Osteocyte (in vitro differentiated cells): ENCODE data around the gene SNCB. TPM values are rescaled to one million over a fixed set of nuclear protein-coding genes. Genes with fewer than 3 reads are reported as not detected.
A peak's percentile ranks its signal among the peaks of the same experiment; 100 is the strongest.

Experiments
- DNase-seq: peaks from one replicate; pipeline ENCODE4 v3.0.0; 2021; ENCODE audit warnings: mixed read lengths; ENCODE audit not compliant: unreplicated experiment; ENCODE audit errors: extremely low spot score
- H3K27ac Mint-ChIP-seq: one replicate; pipeline ENCODE4 v1.8.0; 2021; ENCODE audit warnings: mild to moderate bottlenecking, mixed read lengths; ENCODE audit not compliant: unreplicated experiment
- H3K27me3 Mint-ChIP-seq: one replicate; pipeline ENCODE4 v1.8.0; 2021; ENCODE audit warnings: mixed read lengths; ENCODE audit not compliant: unreplicated experiment
- H3K36me3 Mint-ChIP-seq: one replicate; pipeline ENCODE4 v1.8.0; 2021; ENCODE audit warnings: mixed read lengths; ENCODE audit not compliant: unreplicated experiment
- H3K4me1 Mint-ChIP-seq: one replicate; pipeline ENCODE4 v1.8.0; 2021; ENCODE audit warnings: mixed read lengths; ENCODE audit not compliant: unreplicated experiment
- H3K4me3 Mint-ChIP-seq: one replicate; pipeline ENCODE4 v1.8.0; 2021; ENCODE audit warnings: mild to moderate bottlenecking, moderate library complexity, mixed read lengths; ENCODE audit not compliant: unreplicated experiment
- H3K9me3 Mint-ChIP-seq: one replicate; pipeline ENCODE4 v1.8.0; 2021; ENCODE audit warnings: mixed read lengths; ENCODE audit not compliant: unreplicated experiment
- long read RNA-seq: library from polyadenylated mRNA; unstranded; transcript quantifications from one replicate; pipeline ENCODE4 v2.0.0, GENCODE V29; 2021
- total RNA-seq: library from RNA; stranded (reverse); gene quantifications from 2 replicates; pipeline ENCODE4 v1.2.1, GENCODE V29; 2021
- TF ChIP-seq, protein P1 (sequence below): fragments of 200-600 bp; sonication (generic); IDR thresholded peaks from 2 replicates; pipeline ENCODE4 v1.5.0; 2021; ENCODE audit warnings: antibody characterized with exemption, mild to moderate bottlenecking, moderate library complexity

SNCB gene
- total RNA-seq = not detected in 2 replicates
- long read RNA-seq = 0 reads

DNA sequence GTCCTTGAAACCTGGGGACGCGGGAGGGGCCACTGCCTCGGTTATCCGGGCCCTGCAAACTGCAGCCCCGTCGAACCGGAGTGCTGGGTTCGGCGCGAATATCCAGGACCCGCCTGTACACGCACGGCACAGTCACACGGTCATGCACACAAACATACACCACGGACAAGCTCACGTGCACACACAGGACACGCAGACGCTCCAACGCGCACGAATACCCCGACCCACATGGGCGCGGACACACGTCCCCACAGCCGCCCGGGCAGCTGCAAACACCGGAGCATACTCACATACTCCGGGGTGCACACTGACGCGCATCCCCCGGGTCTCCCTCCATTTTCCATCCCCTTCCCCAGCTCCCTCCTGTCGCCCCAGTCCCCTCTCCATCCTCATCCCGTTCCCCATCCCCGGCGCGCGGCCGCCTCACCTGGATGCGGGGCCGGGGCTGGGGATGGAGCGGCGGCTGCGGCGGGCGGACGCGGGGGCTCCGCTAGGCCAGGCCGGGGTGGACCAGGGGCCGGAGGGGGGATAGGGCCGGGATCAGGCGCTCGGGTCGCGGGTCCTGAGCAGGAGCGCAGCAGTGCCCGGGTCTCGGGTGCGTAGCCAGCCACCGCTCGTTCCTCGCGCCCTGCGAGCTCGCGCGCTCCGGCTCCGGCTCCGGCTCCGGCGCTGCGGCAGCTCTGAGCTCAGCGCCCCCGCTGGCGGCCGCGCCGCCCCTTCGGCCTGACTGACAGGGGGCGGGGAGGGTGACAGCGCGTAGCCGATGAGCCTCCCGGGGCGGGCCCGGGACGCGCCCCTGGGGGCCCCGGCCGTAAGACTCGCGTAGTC lies at the start of gene SNCB, which contains the start of gene EIF4E1B:
SNCB (minus strand) TSS at position 682 of the 828 bp plus-strand sequence. CDS start 880 bp downstream, outside the sequence.
EIF4E1B (plus strand) TSS at position 823 of the 828 bp plus-strand sequence. CDS start 12,113 bp downstream, outside the sequence.
- DNase-seq = no peak
- H3K36me3 Mint-ChIP-seq = peaks cover 2% of the 10 kb centered on the region
- no peaks in the 10 kb centered on the region for H3K9me3 Mint-ChIP-seq
- H3K4me1 Mint-ChIP-seq = peaks cover 11% of the 10 kb centered on the region
- H3K27ac Mint-ChIP-seq = no peak within 1 kb of the TSS
- TF ChIP-seq, protein P1, sequence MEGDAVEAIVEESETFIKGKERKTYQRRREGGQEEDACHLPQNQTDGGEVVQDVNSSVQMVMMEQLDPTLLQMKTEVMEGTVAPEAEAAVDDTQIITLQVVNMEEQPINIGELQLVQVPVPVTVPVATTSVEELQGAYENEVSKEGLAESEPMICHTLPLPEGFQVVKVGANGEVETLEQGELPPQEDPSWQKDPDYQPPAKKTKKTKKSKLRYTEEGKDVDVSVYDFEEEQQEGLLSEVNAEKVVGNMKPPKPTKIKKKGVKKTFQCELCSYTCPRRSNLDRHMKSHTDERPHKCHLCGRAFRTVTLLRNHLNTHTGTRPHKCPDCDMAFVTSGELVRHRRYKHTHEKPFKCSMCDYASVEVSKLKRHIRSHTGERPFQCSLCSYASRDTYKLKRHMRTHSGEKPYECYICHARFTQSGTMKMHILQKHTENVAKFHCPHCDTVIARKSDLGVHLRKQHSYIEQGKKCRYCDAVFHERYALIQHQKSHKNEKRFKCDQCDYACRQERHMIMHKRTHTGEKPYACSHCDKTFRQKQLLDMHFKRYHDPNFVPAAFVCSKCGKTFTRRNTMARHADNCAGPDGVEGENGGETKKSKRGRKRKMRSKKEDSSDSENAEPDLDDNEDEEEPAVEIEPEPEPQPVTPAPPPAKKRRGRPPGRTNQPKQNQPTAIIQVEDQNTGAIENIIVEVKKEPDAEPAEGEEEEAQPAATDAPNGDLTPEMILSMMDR = no peak
- peaks cover 73% of the 10 kb centered on the region for H3K27me3 Mint-ChIP-seq
- peak within 1 kb of the TSS; percentile 61 for H3K4me3 Mint-ChIP-seq

DNA sequence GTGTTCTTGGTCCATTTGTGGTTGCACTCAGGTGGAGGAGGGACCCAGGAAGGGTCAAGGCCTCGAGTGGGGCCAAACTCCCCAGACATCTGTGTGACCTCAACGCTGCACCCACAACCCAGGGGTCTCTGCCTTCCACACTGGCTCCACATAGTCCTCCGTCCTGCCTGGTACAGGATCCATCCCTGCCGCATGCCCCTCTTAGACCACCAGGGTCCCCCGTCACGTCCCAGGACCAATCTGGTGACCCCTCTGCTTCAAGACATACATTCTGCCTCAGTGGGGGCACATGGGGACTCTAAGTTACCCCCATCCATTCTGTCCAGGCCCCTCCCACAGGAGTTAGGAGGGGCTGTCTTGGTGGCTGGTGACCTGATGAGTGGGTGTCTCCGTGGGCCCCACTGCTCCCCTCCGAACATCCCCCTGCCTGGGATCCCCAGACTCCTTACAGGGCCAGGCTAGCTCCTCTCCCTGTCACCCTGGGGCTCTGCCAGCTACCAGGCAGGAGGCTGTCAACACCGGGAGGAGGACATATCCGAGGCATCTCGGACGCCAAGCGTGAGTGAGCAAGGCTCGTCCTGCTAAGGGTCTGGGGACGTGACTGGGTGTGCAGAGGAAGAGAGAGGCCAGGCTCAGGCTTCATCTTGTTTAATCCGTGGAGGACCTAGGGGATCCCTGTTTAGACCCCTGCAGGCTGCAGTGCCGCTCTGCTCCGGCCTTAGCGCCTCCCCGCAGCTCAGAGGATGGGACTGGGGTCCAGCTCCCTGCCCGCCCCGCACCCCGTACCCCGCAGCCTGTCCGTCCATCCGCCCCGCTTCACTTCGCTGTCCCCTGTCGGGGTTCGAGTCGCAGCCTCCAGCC lies 49.3 kb upstream of the SNCB start:
- DNase-seq = no peak
- Mint-ChIP-seq H3K27me3 (peaks cover 32% of the 10 kb centered on the region), H3K4me3 (no peak overlapping the region), H3K27ac (no peak overlapping the region), H3K36me3 (no peaks in the 10 kb centered on the region), H3K4me1 (peaks cover 11% of the 10 kb centered on the region), H3K9me3 (no peaks in the 10 kb centered on the region)
- TF ChIP-seq, protein P1 = no peak

DNA sequence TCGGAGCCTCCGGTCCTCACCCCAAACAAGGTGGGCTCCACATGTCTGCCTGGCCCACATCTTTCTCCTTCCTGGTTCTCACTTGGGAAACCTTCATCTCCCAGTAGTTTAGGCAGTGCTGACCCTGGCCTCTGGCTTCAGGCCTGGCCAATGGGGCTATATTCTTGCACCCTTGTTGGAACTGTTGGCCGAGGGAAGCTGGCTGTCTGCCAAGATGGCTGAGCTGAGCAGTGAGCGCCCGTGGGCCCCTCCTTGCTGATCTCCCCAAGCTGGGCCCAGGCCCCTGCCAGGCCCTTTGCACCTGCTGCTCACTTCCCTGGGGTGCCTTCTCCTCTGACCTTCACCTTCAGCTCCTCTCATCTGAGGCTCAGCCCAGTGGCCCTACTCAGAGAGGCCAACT lies 48.2 kb upstream of the SNCB start:
- Mint-ChIP-seq H3K4me3 (no peak overlapping the region), H3K36me3 (no peaks in the 10 kb centered on the region), H3K9me3 (no peaks in the 10 kb centered on the region), H3K4me1 (peaks cover 11% of the 10 kb centered on the region), H3K27ac (no peak overlapping the region), H3K27me3 (peaks cover 27% of the 10 kb centered on the region)
- DNase-seq = no peak
- TF ChIP-seq, protein P1 = no peak

DNA sequence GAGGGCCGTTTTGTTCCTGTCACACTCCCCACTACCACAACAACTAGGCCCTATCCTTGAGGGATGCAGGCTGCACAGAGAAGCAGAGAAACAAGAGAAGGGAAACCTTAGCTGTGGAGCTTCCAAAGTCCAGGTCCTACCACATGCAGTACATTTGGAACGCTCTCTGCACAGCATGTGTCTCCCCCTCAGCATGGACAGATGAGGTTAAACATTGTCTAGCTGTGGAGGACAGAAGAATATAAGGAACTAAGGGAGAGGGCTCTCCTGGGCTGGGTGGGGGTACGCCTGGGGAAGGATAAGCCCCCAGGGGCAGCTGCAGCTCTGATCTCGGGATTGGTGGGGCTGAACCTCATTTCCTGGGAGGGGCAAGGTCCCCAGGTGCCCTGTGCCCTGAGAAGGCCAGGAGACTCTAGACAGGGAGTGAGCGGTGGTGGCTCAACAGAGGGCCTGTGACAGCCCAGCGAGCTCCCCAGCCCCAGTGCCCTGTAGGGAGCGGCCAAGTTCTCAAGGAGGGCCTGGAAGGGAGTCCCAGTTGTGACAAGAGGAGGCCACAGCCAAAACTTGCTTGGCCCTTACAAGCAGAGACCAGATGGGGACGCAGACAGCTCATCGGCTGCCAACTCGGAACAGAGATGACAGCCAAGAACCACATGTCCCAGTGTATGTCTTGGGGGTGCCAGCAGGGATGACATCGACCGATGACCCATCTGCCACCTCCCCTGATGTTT lies 47.0 kb upstream of the SNCB start:
- no peak for DNase-seq
- no peaks in the 10 kb centered on the region for H3K36me3 Mint-ChIP-seq
- no peak overlapping the region for H3K27ac Mint-ChIP-seq
- peaks cover 11% of the 10 kb centered on the region for H3K4me1 Mint-ChIP-seq
- TF ChIP-seq, protein P1 = no peak
- H3K9me3 Mint-ChIP-seq = no peaks in the 10 kb centered on the region
- peaks cover 21% of the 10 kb centered on the region for H3K27me3 Mint-ChIP-seq
- no peak overlapping the region for H3K4me3 Mint-ChIP-seq
